ENCODE measurements around the gene SLC6A16. TPM values are rescaled to one million over a fixed set of nuclear protein-coding genes. Genes with fewer than 3 reads are reported as not detected.

Gene SLC6A16
- total RNA-seq, 1 experiment from 2014 or later = 3.2 TPM

GRCh38 chr19:49363268-49364082 lies 38.5 kb upstream of the SLC6A16 start, which contains the start of gene DKKL1:
Gene DKKL1 (plus strand): TSS chr19:49363877. CDS start chr19:49363999, 122 bp downstream.
- Histone ChIP-seq H3K18ac (ENCODE audit: insufficient read length, low read depth, low read length) (peak within 1 kb of the TSS; percentile 8), H2BK15ac (ENCODE audit: low read depth, low read length) (no peak within 1 kb of the TSS), H3K14ac (ENCODE audit: insufficient read depth, low read length) (0 out of 2 replicates have a peak within 1 kb of the TSS, but pooled peaks have one; percentile 71), H3K27me3 (ENCODE audit: insufficient read depth, low read length) (no peaks in the 10 kb centered on the region), H3K79me2 (ENCODE audit: insufficient read depth, low read length) (peaks cover 6% of the 10 kb centered on the region; the same call in 1 of the 2 replicates), H3K4me2 (ENCODE audit: insufficient read depth, insufficient read length, low read length) (peak within 1 kb of the TSS; percentile 96), H3K79me1 (ENCODE audit: insufficient read depth, low read depth, low read length, poor library complexity, severe bottlenecking) (peaks cover 6% of the 10 kb centered on the region), H4K8ac (replicated peaks; ENCODE audit: insufficient read length, low read depth, low read length) (no peak within 1 kb of the TSS), H3K27ac (ENCODE audit: insufficient read length, low read depth, low read length) (no peak within 1 kb of the TSS), H3K4me1 (ENCODE audit: insufficient read depth, low read length) (no peaks in the 10 kb centered on the region; the same call in 1 of the 2 replicates), H3T11ph (ENCODE audit: low read length) (no peak within 1 kb of the TSS), H4K20me1 (ENCODE audit: control insufficient read depth, insufficient read depth, insufficient read length) (no peaks in the 10 kb centered on the region), H3K56ac (ENCODE audit: insufficient read length, low read depth, low read length) (no peak within 1 kb of the TSS), H3K9me3 (ENCODE audit: control insufficient read depth, low read depth, low read length) (no peaks in the 10 kb centered on the region), H2AK5ac (ENCODE audit: insufficient read length, low read length) (no peak within 1 kb of the TSS), H3K23me2 (ENCODE audit: insufficient read length, low read depth, low read length, poor library complexity, severe bottlenecking) (peaks cover 8% of the 10 kb centered on the region), H3K4ac (ENCODE audit: low read depth, low read length) (no peak within 1 kb of the TSS), H4K91ac (ENCODE audit: insufficient read length, low read depth, low read length) (no peak within 1 kb of the TSS), H2BK120ac (ENCODE audit: low read depth, low read length, poor library complexity, severe bottlenecking) (no peak within 1 kb of the TSS), H2AFZ (ENCODE audit: low read length) (no peak within 1 kb of the TSS), H2BK5ac (ENCODE audit: insufficient read length, low read length) (no peak within 1 kb of the TSS), H3K9ac (ENCODE audit: extremely low read depth, insufficient read length, low read length) (peak within 1 kb of the TSS; percentile 59), H4K5ac (ENCODE audit: insufficient read length, low read depth, low read length) (no peak within 1 kb of the TSS), H2BK20ac (ENCODE audit: low read depth, low read length, poor library complexity, severe bottlenecking) (no peak within 1 kb of the TSS), H3K23ac (ENCODE audit: insufficient read length, low read depth, low read length) (no peak within 1 kb of the TSS), H2BK12ac (ENCODE audit: insufficient read length, low read depth, low read length) (no peak within 1 kb of the TSS)
- H3K4me3 Mint-ChIP-seq = no peak within 1 kb of the TSS; a peak in 1 of 5 replicates
- peaks cover 4 to 17% of the 10 kb centered on the region in 2 experiments for H3K4me1 Mint-ChIP-seq
- peaks cover 11 to 17% (median 13%) of the 10 kb centered on the region in 3 experiments; a peak in 6 of 7 replicates for H3K36me3 Mint-ChIP-seq (ENCODE audit: insufficient read depth in 1 of 3, low read depth in 3 of 3)
- peak; percentile 40 for TF ChIP-seq CTCF (conservative IDR thresholded peaks at IDR 0.05)
- no CpG with 5 or more reads among the region's 46 CpGs for WGBS (ENCODE audit: extremely low coverage, insufficient read length, low lambda C conversion rate)
- peak within 1 kb of the TSS in 2 of 3 experiments; percentile 11 to 56; a peak in 2 of 7 replicates for H3K27ac Mint-ChIP-seq
- peaks cover 3% of the 10 kb centered on the region for H3K27me3 Mint-ChIP-seq (ENCODE audit: low read depth)
- peaks cover 0 to 3% of the 10 kb centered on the region in 2 experiments; a peak in 1 of 5 replicates for H3K9me3 Mint-ChIP-seq
- DNase-seq = peak; percentile 100
